HG03175 (cell line): ENCODE measurements around the gene CIAO1.
"Not testable (repeated sequence)": the region's sequence is repeated elsewhere in the genome, so short reads cannot be mapped to it uniquely, and the experiment has no call there.

Experiments
- ATAC-seq: cut with Tn5 transposase; IDR thresholded peaks from one replicate; pipeline ENCODE4 v1.9.1; 2021; ENCODE audit warnings: mild to moderate bottlenecking, moderate library complexity; ENCODE audit not compliant: unreplicated experiment

The CIAO1 gene

GRCh38 chr2:96274355-96275056, 8.5 kb downstream of the CIAO1 start:
- no peak for ATAC-seq

DNA sequence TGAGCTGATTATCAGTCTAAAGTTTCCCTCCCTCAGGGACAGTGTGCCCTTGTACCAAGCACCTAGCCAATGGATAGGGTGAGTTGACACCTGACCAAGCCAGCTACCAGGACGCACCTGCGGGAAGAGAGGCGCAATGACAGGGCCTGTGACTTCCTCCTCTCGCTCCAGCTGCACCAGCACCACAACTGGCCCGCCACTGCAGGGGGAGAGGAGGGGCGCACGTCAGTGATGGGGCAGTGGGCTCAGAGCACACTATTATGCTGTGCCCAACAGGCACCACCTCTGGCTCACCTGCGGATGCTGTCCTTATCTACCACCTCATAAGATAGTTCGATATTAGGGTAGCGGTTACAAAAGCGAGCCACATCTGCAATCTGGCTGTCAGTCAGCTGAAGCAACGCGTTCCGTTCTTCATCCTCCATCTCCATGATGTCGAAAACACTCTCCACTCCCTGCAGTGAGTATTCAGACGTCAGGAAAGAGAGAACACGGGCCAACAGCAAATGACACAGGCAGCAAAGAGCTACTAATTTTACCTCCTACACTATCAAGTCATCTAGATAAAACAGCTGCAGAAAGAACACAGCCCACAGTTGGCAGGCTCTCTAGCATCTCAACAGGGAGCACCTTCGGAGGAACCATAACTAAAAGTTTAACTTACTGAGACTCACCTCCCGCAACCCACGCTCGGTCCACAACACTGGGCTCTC, 10.9 kb downstream of the CIAO1 start:
- no peak for ATAC-seq

DNA sequence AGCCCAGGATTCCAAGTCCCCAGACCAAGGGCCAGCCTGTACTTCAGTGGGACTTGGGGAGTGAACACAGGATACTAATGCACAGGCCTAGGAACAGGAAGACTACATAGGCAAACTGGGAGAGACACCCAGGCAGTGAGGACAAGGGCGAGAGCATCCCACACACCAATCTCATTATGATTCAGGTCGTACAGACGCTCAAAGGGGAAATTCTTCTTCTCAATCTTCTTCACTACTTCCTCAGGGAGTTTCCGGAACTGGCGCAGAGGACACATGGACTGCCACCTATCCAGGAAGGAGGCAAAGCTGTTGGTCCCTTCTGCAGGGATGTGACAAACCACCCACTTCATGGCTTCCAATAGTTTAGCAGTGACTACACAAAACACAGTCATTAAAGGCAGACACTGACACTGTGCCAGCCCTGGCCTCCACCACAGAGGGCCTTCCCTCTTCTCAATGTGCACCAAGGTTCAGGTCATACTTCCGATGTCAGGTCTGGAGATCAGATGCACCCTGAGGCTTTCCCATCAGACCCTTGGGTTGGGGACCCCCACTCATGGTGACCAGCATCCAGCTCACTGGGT, 21.3 kb downstream of the CIAO1 start:
- ATAC-seq: no peak

DNA sequence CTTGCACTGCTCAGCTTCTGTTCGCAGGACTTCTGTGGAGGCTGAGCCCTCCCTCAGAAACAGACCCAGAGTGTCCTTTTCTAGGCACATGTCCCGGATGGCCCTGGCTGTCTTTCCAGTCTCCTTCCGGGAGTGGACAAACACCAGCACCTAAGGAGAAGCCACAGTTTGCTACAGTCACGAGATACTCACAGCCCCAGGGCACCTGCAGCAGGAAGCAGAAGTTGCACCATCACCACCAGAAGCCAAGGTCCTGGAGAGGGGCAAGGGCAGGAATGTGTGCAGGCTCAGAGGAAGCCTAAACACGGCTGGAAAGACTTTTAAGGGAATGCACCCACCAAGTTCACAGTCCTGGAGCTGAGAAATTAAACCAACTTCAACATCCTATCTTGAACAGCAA, 25.7 kb downstream of the CIAO1 start:
- no peak for ATAC-seq

DNA sequence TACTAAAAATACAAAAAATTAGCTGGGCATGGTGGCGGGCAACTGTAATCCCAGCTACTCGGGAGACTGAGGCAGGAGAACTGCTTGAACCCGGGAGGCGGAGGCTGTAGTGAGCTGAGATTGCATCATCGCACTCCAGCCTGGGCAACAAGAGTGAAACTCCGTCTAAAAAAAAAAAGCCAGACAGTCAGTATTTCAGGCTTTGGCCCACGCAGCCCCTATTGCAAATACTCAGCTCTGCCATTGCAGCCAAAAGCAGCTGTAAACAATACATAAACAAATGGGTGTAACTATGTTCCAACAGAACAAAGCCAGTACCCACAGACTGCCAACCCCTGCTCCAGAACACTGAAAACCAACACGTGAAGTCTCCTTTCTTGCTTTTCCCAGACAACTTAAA, 28.2 kb downstream of the CIAO1 start:
- ATAC-seq: not testable (repeated sequence)

- ATAC-seq: no peak
Measured at GRCh38 chr2:96296925-96297324, 30.9 kb downstream of the CIAO1 start.

- ATAC-seq: no peak
Measured at GRCh38 chr2:96301865-96302264, 35.8 kb downstream of the CIAO1 start.

DNA sequence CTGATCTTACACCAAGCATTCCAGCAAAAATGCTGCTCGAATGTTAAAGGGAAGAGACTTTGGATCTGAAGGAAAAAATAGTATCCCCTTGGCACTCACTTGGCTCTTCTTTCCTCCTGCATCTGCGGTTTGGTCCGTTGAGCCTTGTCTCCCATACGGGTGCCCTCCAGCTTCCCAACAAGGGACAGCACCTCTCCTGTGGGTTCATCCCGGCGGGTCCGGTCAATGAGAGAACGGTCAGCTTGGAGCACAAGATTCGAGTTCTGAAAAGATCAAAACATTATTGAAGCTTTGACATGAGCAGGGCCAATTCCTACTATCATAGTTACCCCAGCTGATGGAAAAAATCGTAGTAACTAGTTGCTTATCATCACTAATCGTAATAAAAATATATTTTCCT, 38.6 kb downstream of the CIAO1 start:
- ATAC-seq: no peak

DNA sequence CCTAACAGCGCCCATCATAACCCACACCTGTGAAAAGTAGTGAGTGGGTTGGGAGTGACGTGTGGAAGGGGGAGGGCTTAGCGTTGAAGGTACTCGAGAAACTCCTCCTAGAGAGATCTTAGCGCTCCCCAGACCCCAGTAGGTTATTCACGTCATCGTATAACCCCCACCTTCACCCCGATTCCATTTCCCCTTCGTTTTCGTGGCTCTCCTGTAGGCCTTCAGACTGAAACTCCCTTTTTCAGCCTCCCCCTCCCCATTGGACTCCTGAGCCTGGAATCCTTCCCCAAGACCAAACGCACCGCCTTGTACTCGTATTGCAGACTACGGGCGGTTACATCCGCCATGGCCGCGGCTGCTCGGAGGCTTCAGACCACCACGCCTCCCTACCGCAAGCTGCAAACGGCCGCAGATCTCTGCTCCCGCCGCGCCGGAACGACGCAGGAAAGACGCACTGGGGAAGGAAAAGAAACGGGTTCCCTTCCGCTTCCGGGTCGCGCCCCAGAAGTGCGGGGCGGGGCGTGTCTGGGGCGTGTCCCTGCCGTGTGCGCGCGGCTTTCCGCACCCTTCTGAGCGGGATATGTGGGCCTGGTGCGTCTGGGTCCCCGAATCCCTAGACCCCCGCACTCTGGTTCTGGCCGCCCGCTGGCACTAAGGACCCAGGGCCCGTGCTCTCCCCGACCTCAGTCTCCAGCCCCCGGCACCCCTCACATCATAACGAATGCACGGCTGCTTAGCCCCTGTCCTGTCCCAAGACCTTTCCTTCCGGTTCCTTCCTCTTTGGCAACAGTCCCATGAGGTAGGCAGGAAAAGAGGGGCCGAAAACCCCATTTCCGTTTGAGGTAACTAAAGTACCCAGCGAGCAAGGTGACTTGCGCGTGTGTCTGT, 39.3 kb downstream of the CIAO1 start, which contains the start of gene SNRNP200:
SNRNP200 (minus strand) TSS at position 456 of the 888 bp plus-strand sequence; CDS start at position 347, 109 bp downstream.
- peak; percentile 94 for ATAC-seq

- ATAC-seq: no peak
Measured at GRCh38 chr2:96305979-96306308, 39.9 kb downstream of the CIAO1 start.

- no peak for ATAC-seq
Measured at GRCh38 chr2:96306370-96306769, 40.3 kb downstream of the CIAO1 start.

GRCh38 chr2:96308248-96308647, 42.2 kb downstream of the CIAO1 start:
- ATAC-seq: no peak

GRCh38 chr2:96315005-96315399, 49.0 kb downstream of the CIAO1 start:
- ATAC-seq: no peak

DNA sequence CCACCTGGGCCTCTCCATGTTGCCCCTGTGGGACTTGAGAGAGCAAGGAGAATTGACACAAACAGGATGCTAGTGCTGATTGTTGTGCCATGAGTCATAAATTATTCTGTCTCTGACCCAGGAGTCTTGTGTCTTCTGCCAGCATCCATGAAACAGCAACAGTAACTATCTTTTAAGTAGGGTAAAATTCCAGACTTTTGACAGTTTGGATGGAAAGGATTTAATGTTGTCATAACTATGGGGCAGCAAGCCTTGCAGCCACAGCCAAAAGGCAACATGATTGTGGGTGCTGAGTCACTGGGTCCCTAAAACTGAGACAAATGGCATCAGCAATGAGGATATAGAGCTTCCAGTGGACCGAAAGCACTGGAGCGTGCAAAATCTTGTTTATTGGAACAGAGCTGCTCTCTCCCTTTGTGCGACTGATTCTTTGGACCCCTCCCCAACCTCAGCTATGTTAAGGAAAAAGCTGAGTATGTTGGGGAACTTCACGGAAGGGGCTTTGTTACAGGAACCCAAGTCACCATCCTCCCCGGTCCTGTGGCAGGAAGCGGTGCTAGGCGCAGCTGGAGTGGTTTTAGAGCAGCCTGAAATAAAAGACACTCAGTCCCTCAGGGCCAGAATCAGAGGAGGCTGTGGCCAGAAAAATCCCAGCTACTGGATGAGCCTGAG, 49.5 kb downstream of the CIAO1 start:
- no peak for ATAC-seq

- no peak for ATAC-seq
Measured at GRCh38 chr2:96316999-96317398, 51.0 kb downstream of the CIAO1 start.

- ATAC-seq: no peak
Measured at GRCh38 chr2:96317584-96317997, 51.6 kb downstream of the CIAO1 start.

DNA sequence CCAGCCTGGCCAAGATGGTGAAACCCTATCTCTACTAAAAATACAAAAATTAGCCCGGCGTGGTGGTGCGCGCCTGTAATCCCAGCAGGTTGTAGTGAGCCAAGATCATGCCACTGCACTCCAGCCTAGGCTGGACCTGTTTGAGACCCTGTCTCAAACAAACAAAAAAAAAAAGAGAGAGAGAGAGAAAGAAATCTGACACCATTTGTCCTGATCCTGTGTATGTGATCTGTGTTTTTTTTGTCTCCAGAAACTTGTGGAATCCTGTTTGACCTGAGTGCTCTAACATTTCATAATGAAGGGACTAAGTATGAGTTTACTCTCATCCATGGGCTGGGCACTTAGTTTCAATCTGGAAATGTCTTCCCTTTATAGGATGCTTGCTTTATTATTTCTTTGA, 52.7 kb downstream of the CIAO1 start:
- ATAC-seq: no peak

GRCh38 chr2:96319396-96319795, 53.4 kb downstream of the CIAO1 start:
- ATAC-seq: no peak

DNA sequence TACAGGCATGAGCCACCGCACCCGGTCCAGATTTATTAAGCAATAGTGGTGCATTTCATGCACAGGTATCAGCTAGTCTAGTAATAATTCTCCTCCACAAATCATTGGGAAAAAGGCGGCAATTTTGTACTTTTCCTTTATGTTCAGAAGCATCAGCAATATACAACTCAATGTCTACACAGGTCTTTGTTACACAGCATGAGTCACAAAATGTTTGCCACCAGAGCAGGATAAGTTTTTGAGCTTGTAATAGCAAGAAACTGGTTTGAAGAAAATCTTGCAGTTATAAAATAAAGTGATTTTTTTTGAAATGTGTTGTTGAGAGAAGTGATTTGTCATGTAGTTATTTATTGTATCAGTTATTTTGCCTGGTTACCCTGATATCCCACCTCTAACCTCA, 54.3 kb downstream of the CIAO1 start:
- no peak for ATAC-seq

GRCh38 chr2:96320728-96321622, 55.0 kb downstream of the CIAO1 start:
- peak; percentile 23 for ATAC-seq
